ENCODE results near the gene UBE2U. TPM values are rescaled to one million over a fixed set of nuclear protein-coding genes. Genes with fewer than 3 reads are reported as not detected.

The UBE2U gene
- total and polyA plus RNA-seq, 2 of the 8 experiments (the other 6 are each of a cell fraction or from before 2014, with no cell fraction given), result not detected

DNA sequence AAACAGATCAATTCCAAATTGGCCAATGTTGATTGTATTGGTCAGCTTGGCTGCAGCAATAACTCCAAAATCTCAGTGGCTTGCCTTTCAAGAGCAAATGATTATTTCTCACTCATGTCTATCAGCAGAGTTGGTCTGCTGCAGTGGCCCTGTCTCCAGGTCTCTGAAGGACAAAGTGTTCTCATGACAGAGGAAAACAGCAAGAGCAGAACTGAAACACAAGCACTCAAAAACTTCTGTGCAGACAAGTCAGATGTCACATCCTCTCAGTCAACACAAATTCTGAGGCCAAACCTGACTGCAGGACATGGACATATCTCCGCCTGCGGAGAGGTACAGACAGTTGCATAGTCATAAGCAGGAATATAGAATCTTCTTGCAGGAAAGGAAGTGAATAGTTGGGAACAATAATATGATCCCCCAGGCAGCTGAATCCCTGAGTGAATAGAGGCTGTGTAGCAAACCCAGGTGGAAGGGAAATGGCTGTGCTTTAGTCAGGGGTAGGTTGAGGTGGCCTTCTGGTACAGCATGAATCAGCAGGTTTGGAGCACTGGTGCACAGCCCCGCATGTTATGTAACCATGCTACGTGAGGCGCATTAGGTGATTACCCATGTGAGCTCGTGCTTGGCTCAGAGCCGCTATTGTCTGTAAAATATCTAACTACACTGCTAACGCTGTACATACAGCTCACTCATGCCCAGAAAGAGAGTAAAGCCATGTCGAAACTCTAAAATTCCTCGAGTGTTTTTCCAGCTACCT is 17.1 kb upstream of the UBE2U start:
- Histone ChIP-seq H2BK20ac (ENCODE audit: low read length) (no peak overlapping the region), H3K9ac (replicated peaks in 1 of 4; ENCODE audit: extremely low read depth in 1 of 4, low read depth in 3 of 4, low read length in 3 of 4) (no peak overlapping the region), H3K4me1 (replicated peaks in 1 of 4; ENCODE audit: control insufficient read depth in 3 of 4, insufficient read depth in 4 of 4, low read length in 3 of 4) (0 out of 7 replicates have a peak, but pooled peaks cover 0 to 2% (median 0%) of the 10 kb centered on the region in 4 experiments), H4K8ac (ENCODE audit: extremely low read depth, insufficient read depth, low read length) (no peak overlapping the region), H2BK120ac (replicated peaks; ENCODE audit: low read depth, low read length) (no peak overlapping the region), H2BK15ac (ENCODE audit: low read length) (no peak overlapping the region), H4K91ac (replicated peaks; ENCODE audit: insufficient read length, low read length) (no peak overlapping the region), H3K14ac (ENCODE audit: insufficient read length) (no peak overlapping the region), H2AFZ (ENCODE audit: low read length) (no peak overlapping the region), H3K79me2 (ENCODE audit: control insufficient read depth in 1 of 2, insufficient read depth in 2 of 2, low read length in 2 of 2) (no peaks in the 10 kb centered on the region), H3K36me3 (ENCODE audit: control insufficient read depth in 2 of 4, insufficient read depth in 4 of 4, low read length in 3 of 4) (no peaks in the 10 kb centered on the region), H3K18ac (ENCODE audit: extremely low read depth, low read length) (no peak overlapping the region), H3K9me3 (ENCODE audit: insufficient read depth in 2 of 2, low read depth in 1 of 2, low read length in 1 of 2) (no peaks in the 10 kb centered on the region), H3K27ac (ENCODE audit: low read depth, low read length) (no peak overlapping the region), H2BK5ac (ENCODE audit: low read depth, low read length) (no peak overlapping the region), H3K23ac (ENCODE audit: insufficient read length) (no peak overlapping the region), H3K4ac (replicated peaks; ENCODE audit: insufficient read length, low read depth, low read length) (no peak overlapping the region), H3K56ac (replicated peaks; ENCODE audit: insufficient read length, low read depth, low read length) (no peak overlapping the region), H4K20me1 (replicated peaks in 1 of 2; ENCODE audit: control insufficient read depth in 1 of 2, insufficient read depth in 2 of 2, low read length in 2 of 2) (peaks cover 0 to 2% of the 10 kb centered on the region in 2 experiments), H2AK5ac (ENCODE audit: low read depth, low read length) (no peak overlapping the region), H3K23me2 (ENCODE audit: low read depth, low read length) (no peaks in the 10 kb centered on the region; the same call in 1 of the 2 replicates), H3K4me3 (ENCODE audit: extremely low read depth in 1 of 4, insufficient read depth in 2 of 4, low read depth in 3 of 4, low read length in 4 of 4) (no peak overlapping the region), H3K27me3 (replicated peaks in 1 of 4; ENCODE audit: control insufficient read depth in 3 of 4, extremely low read depth in 1 of 4, insufficient read depth in 3 of 4, low read length in 3 of 4) (no peaks in the 10 kb centered on the region), H3K79me1 (ENCODE audit: low read depth, low read length) (no peaks in the 10 kb centered on the region), H2BK12ac (ENCODE audit: low read depth, low read length) (no peak overlapping the region), H4K5ac (ENCODE audit: insufficient read length, low read depth, low read length) (no peak overlapping the region), H3K4me2 (ENCODE audit: insufficient read depth in 1 of 2, low read depth in 2 of 2, low read length in 2 of 2) (no peak overlapping the region)
- ChIA-PET CTCF (ENCODE audit: partially characterized antibody) (interaction anchor here (0.6 to 4.2 kb wide), 4 partner anchors 7 to 1282 kb away, joined by 3 to 23 read pairs (median 4); no protein-coding TSS in a partner anchor), POLR2A (ENCODE audit: partially characterized antibody) (no interaction called here)
- 95% methylated on average over 10 of the region's 10 CpGs; no CpG with 5 or more reads in 1 of the 2 experiments for WGBS, 2 experiments (ENCODE audit: extremely low coverage in 1 of 2, insufficient coverage in 1 of 2, insufficient read length in 1 of 2, insufficient replicate concordance in 2 of 2, low coverage in 1 of 2, low lambda C conversion rate in 2 of 2, missing lambda C conversion rate in 1 of 2)
- TF ChIP-seq PHF8 (conservative IDR thresholded peaks at IDR 0.05; ENCODE audit: low read depth, low read length) (no peak), CBX8 (IDR thresholded peaks at IDR 0.05; ENCODE audit: borderline replicate concordance, low read depth, low read length) (no peak), KDM4A (IDR thresholded peaks at IDR 0.05; ENCODE audit: low read depth, low read length, severe bottlenecking) (no peak), JUN (IDR thresholded peaks at IDR 0.05; ENCODE audit: low read depth, low read length) (no peak), CREB1 (IDR thresholded peaks at IDR 0.05) (no peak), POLR2AphosphoS5 (IDR thresholded peaks at IDR 0.05; ENCODE audit: low read depth, low read length) (no peak), RAD21 (IDR thresholded peaks at IDR 0.05 in 1 of 2, conservative IDR thresholded peaks at IDR 0.05 in 1 of 2; ENCODE audit: low read depth in 2 of 2, low read length in 2 of 2) (no peak), RXRA (IDR thresholded peaks at IDR 0.05; ENCODE audit: insufficient read depth, low read depth, low read length) (no peak), YY1 (IDR thresholded peaks at IDR 0.05; ENCODE audit: low read depth, low read length) (no peak), KDM1A (IDR thresholded peaks at IDR 0.05; ENCODE audit: borderline replicate concordance, low read length) (no peak), BRCA1 (IDR thresholded peaks at IDR 0.05; ENCODE audit: low read depth, low read length) (no peak), RBBP5 (IDR thresholded peaks at IDR 0.05; ENCODE audit: borderline replicate concordance, low read depth, low read length) (no peak), CBX5 (IDR thresholded peaks at IDR 0.05; ENCODE audit: low read depth, low read length) (no peak)
- FAIRE-seq (no peak), DNase-seq (ENCODE audit: low read depth in 1 of 2, low spot score in 2 of 2) (no peak)
